ACHN (cell line): ENCODE measurements around the gene C15orf39.

Source experiments
- DNase-seq: peaks from one replicate; pipeline ENCODE4 v3.0.0-alpha.2; 2015
- in situ Hi-C: cut with HindIII; loops from 2 replicates; pipeline ENCODE4 v1.10.0; 2017; ENCODE audit warnings: low sequenced_read_pairs, low pct_ligation_motif_present, low pct_unique_long_range_greater_than_20kb

C15orf39 gene

GRCh38 chr15:75170711-75171341 is 30.9 kb upstream of the C15orf39 start:
- no peak for DNase-seq
- in situ Hi-C loops: no loop called here

- in situ Hi-C loops: no loop called here
- no peak for DNase-seq
Measured at GRCh38 chr15:75171408-75171807, 30.3 kb upstream of the C15orf39 start.

- no peak for DNase-seq
- in situ Hi-C loops: no loop called here
Measured at GRCh38 chr15:75172284-75172820, 29.3 kb upstream of the C15orf39 start.

DNA sequence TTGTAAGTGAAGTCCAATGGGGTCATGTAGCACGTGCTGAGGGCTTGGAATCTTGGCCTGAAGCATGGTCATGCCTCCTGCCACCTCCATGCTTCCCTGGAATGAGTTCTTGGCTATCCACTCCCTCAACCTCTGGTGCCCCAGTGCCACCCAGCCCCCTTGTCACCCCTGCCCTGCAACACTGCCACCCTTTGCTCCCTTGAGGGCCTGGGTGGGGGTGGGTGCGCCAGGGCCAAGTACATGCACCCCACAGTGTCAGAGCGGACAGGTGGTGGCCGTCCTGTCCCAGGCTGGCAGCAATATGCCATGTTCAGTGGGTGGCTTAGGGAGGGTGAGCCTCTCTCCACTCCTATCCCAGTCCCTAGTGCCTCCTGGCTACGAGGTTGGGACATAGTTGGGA is 27.6 kb upstream of the C15orf39 start:
- in situ Hi-C loops: no loop called here
- DNase-seq: no peak

DNA sequence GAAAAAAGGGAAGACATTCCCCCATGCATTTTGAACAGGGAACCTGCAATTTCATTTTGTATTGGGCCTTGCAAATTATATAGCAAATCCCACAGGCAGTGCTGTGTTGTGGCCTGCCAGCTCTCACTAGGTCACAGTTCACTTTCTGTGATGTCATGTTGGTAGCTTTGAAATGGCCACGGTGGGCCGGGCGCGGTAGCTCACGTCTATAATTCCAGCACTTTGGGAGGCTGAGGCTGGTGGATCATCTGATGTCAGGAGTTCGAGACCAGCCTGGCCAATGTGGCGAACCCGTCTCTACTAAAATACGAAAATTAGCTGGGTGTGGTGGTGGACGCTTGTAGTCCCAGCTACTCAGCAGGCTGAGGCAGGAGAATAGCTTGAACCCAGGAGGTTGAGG is 27.0 kb upstream of the C15orf39 start:
- DNase-seq: no peak
- in situ Hi-C loops: no loop called here

DNA sequence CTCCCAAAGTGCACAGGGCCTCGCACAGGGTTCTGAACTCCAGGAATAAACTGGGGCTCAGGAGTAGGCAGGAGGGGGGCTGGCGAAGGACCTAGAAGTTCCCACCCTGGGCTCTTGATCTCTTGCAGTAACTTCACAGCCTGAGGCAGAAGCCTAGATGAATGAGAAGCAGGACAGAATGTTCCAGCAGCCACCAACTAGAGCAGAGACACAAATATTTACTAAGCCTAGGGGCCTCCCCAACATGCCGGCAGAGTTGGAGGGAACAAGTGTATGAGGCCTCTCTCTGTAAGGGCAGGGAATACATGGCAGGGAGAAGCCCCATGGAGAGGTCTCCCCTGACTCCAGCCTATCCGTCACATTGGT is 25.3 kb upstream of the C15orf39 start:
- DNase-seq: no peak

GRCh38 chr15:75177360-75178071 is 24.2 kb upstream of the C15orf39 start:
- in situ Hi-C loops: no loop called here
- no peak for DNase-seq

More for the DNA sequence above, 25.3 kb upstream of the C15orf39 start:
- in situ Hi-C loops: no loop called here

GRCh38 chr15:75178171-75178937 is 23.3 kb upstream of the C15orf39 start:
- no peak for DNase-seq
- in situ Hi-C loops: no loop called here

DNA sequence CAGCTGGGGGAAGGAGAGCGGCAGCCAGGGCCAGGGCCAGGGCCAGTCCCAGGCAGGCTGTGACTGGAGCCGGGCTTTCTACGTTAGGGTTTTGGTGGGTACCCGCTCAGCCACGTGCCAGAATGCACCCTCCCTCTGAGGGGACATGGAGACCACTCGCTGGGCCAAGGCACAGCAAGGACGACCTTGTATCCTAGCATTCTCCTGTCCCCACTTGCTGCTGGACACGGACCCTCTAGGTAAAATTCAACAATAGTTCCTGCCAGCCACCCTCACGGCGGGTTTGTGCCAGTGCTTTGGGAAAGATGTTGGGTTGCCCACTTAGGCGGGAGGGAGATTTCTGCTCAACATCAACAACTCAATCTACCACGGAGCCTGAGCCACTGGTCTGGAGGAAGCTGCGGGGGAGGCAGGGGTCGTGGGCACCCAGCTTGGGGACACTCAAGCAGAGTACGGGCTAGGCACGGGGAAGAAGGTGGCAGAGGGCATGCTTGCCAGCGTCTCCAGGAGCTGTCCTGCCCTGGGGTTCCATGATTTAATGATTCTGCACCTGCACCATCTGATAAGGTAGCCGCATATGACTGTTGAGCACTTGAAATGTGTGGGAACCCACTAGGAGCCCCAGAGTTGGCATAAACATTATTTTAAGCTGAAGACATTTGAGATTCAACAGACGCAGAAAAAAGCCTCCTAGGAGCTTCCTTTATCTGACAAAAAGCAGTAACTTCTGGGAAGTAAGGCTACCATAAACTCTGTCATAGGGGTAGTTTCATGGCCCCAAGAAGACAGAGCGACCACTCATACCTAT is 22.5 kb upstream of the C15orf39 start:
- no peak for DNase-seq
- in situ Hi-C loops: no loop called here

DNA sequence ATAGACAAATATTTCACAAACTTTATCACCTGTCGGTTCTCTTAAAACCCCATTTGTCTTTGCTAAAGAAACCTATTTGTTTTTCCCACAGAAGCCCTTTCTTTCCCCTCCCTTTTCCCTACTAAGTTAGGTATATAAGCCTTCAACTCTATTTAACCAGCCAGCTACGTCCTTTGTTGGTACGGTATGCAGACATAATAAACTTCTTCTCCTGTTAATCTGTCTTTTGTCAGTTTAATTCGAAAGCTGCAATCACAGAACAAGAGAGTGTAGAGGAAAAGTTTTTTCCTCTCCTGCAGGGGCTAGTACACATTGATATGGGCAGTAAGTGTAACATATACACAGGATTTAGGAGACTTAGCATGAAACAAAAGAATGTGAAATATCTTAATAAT is 21.9 kb upstream of the C15orf39 start:
- in situ Hi-C loops: no loop called here
- no peak for DNase-seq

DNA sequence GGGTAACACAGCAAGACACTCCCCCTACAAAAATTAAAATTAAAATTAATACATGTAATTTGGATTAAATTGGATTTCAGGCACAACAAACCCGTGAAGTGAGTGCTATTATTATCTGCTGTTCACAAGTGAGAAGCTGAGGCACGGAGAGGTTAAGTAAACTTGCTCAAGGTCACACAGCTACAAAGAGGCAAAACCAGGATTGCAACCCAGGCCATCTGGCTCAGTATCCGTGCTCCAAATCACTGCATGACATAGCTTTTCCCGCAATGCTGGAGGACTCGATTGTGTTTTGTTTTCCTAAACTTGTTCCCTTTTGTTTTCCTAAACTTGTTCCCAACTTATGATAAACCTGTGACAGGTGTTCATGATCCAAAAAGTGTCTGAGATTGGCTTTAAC is 19.9 kb upstream of the C15orf39 start:
- in situ Hi-C loops: no loop called here
- DNase-seq: no peak

GRCh38 chr15:75182187-75183131 is 19.2 kb upstream of the C15orf39 start:
- in situ Hi-C loops: no loop called here
- no peak for DNase-seq

- in situ Hi-C loops: no loop called here
- no peak for DNase-seq
Measured at GRCh38 chr15:75185271-75186029, 16.2 kb upstream of the C15orf39 start.

DNA sequence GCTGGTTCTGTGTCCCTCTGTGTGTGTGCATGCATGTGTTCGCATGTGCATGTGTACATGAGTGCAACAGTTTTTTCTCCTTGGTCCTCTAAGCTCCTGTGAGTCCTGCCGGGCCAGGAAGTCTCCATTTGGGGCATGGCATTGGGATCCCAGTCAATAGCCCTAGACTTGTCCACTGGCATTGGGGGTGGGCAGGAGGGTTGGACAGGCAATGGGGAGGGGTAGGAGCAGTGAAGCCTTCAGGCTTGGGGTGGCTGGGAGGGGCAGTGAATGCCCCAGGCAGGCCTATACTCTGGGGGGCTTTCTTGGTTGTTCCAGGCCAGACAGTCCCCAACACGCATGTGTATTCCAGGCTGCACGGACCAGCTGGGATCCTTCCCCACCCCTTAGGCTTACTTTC is 15.6 kb upstream of the C15orf39 start:
- in situ Hi-C loops: no loop called here
- DNase-seq: no peak

- DNase-seq: no peak
- in situ Hi-C loops: no loop called here
Measured at GRCh38 chr15:75188499-75188898, 13.2 kb upstream of the C15orf39 start.

DNA sequence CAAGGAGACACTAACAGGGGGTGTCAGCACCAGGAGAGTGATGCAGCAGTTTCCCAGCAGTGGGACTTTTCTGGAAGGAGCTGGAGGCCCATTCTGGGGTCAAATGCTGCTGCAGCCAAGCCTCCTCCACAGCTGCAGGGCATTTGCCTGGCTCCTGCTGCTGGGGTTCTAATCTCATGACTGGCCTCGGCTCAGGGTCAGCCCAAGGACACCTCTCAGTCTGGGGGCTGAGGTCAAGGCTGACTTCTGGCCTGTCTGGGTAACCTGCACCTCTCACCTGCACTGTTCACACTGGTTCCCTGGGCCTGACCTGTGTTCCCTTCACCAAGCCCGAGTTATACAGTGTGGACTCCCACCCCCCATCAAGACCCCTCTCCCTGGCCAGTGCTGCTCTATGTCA is 10.4 kb upstream of the C15orf39 start:
- in situ Hi-C loops: no loop called here
- no peak for DNase-seq

DNA sequence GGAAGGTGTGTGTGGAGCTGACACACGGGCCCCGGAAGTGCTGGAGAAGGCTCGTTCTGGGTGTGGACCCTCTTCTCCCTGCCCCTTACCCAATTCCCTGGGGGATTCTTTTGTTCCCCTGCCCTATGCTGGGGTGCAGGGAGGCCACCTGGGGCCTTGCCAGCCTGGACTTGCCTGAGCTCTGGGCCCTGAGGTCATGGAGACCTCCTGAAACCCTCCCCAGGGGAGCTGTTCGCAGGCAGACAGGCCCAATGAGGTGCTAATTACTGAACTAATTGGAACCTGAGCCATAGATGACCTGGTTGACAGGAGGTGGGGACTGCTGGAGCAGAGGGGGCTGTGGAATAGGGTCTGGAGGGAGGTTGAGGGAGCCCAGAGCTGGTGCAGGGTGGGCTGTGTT is 9.4 kb upstream of the C15orf39 start:
- in situ Hi-C loops: no loop called here
- no peak for DNase-seq
